Ramos (cell line): Measurements from ENCODE around the gene MAN2C1.

Source experiments
- in situ Hi-C: fragments of 300-500 bp; cut with MboI; formaldehyde crosslinking; loops from one replicate; pipeline ENCODE4 v1.14.3; 2022; ENCODE audit warnings: low sequenced_read_pairs; ENCODE audit not compliant: unreplicated experiment

MAN2C1 gene

GRCh38 chr15:75348562-75349350, 19.7 kb downstream of the MAN2C1 start:
- in situ Hi-C loops = loop anchor here (25.0 kb wide), 1 partner anchor 561 kb away; the partner anchor contains the start of gene CSK

GRCh38 chr15:75348034-75348561, 20.3 kb downstream of the MAN2C1 start:
- in situ Hi-C loops = loop anchor here (25.0 kb wide), 1 partner anchor 561 kb away; the partner anchor contains the start of gene CSK

DNA sequence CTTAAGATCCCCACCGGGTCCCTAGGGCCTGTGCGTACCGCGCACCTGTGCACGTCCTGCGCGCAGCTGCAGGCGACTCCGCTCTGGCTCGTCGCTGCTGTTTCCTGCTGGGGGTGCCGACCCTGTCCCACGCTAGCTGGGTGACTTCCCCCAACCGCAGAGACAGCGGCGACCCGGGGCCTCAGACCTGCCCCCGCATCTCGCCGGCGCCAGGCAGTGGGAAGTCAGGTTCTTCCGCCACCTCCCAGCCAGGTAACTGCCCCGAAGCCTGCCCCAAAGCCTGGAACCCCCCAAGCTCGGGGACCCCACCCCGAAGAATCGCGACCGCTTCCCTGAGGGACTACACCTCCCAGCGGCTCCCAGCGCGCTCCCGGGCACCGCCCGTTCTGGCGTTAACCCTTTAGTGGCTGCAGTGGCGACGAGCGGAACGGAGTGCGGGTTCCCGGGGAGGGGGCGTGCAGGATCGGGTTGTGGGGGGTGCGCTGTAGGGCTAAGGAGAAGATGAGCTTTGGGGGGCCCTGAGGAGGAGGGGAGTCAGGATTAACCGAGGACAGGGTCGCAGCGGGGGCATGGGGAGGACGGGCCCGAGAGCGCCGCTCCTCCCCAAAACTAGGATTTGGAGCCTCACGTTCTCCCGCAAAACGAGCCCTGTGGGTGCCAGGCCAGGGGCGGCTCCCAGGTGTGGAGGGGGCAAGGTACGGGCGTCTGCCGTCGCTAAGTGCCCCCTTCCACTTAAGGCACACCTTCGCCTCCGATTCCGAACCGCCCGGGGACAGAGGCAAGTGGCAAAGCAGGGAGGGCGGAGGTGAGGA, 21.0 kb downstream of the MAN2C1 start:
- in situ Hi-C loops = loop anchor here (25.0 kb wide), 1 partner anchor 560 kb away; the partner anchor contains the start of gene CSK

- in situ Hi-C loops = loop anchor here (25.0 kb wide), 1 partner anchor 560 kb away; the partner anchor contains the start of gene CSK
Measured at GRCh38 chr15:75346796-75347221, 21.6 kb downstream of the MAN2C1 start, which contains the start of gene NEIL1. Gene NEIL1 (plus strand): TSS chr15:75347039. CDS start chr15:75348906, 1,867 bp downstream.

GRCh38 chr15:75343953-75344352, 24.5 kb downstream of the MAN2C1 start:
- in situ Hi-C loops = loop anchor here (25.0 kb wide), 1 partner anchor 557 kb away; the partner anchor contains the start of gene CSK

DNA sequence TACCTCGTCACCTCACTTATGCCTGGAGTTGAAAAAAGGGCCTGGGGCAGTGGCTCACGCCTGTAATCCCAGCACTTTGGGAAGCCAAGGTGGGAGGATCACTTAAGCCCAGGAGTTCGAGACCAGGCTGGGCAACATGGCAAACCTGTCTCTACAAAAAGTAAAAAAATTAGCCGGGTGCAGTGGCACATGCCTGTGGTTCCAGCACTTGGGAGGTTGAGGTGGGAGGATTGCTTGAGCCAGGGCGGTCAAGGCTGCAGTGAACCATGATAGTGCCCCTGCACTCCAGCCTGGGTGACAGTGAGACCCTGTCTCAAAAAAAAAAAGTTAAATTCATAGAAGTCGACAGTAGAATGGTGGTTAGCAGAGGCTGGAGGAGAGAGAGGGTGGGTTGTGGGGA, 26.2 kb downstream of the MAN2C1 start:
- in situ Hi-C loops = loop anchor here (25.0 kb wide), 1 partner anchor 555 kb away; the partner anchor contains the start of gene CSK

DNA sequence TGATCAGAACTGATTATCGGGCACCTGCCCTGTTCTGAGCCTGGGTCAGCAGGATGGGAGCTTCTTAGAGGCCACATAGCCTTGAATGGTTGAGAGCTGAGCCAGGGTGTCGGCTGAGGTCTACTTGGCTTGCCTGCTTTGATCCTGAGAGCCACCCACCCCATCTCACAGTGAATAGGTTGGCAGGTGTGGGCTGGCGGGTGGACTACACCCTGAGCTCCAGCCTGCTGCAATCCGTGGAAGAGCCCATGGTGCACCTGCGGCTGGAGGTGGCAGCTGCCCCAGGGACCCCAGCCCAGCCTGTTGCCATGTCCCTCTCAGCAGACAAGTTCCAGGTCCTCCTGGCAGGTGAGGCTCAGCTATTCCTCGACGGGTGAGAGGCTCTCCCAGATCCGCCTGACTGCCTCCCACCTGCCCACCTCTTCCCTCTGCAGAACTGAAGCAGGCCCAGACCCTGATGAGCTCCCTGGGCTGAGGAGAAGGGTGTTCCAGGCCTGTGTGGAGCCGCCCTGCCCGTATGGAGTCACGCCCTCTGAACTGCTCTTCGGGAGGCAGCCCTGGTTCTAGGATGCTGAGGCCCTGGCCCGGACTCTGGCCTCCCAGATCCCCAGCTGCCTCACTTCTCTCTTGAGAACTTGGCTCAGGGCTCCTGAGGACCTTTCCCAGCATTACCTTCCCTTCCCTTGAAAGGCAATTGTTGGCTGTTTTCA, 28.7 kb downstream of the MAN2C1 start:
- in situ Hi-C loops = loop anchor here (25.0 kb wide), 1 partner anchor 552 kb away; the partner anchor contains the start of gene CSK

DNA sequence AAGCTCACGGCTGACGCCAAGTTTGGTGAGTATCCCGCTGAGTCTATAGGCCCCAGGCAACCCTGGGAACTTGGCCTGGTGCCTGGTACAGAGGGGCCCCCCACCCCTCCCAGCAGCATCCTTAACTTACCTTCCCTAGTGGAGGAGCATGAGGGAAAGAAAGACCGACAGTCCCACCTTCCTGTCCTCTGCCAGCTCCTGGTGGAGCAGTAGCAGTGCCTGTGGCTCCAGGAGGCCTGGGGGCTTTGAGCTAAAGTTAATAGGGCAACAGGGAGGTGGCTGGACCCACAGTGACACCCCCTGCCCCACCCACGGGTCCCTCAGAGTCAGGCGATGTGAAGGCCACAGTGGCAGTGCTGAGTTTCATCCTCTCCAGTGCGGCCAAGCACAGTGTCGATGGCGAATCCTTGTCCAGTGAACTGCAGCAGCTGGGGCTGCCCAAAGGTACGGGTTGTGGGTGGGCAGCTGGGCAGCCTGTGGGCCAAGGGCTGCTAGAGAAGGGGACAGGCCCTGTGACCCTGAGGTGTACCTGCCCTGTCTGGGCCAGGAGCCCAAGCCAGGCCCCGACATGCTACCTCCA, 29.7 kb downstream of the MAN2C1 start:
- in situ Hi-C loops = loop anchor here (25.0 kb wide), 1 partner anchor 551 kb away; the partner anchor contains the start of gene CSK

DNA sequence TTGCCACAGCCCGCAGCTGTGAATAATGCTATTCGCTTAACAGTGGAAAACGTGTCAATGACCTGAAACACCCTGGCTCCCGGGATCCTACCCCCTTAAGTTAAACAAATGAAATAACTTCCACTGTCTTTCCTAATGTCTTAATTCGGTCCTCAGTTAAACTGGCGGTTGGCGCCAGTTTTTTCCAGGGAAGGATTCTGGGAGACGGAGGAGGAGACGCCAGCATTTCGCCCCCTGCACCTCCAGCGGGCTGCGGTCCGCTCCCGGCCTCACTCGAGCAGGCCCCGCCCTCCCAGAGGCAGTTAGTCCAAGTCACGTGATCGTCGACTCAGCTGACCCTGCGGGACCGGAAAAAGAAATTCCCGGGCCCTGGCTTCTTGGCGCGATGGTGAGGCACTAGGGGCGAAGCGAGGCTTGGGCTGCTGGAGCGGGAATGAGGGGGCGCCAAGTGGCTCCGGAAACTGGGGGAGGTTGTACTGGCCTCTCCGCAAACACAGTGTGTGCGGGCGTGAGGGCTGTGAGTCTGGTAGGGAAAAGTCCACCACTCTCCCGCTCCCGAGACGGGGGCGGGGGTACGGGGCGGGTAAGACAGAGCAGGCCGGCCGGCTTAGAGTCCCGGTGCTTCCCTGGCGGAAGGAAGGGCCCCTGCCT, 32.6 kb downstream of the MAN2C1 start, which contains the start of gene COMMD4:
TSS of gene COMMD4 (plus strand) at position 359 of the 651 bp plus-strand sequence. CDS start at position 386, 27 bp downstream.
- in situ Hi-C loops = loop anchor here (25.0 kb wide), 1 partner anchor 549 kb away; the partner anchor contains the start of gene CSK

DNA sequence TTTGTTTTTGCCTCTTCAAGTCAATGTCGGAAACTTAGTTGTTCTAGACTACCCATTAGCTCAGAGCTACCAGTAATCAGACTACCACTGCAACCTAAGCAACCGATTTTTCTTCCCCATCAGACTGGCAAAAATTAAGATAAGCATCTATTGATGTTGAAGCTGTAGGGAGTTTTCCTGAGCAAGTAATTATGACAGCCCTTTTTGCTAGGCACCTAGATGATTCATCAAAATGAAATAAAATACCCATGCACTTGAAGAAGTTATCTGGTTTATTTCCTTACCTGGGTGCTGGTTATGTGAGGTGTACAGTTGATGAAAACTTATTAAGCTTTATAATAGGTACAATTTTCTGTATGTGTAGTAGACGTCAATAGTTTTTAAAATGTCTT, 33.1 kb downstream of the MAN2C1 start:
- in situ Hi-C loops = loop anchor here (25.0 kb wide), 1 partner anchor 548 kb away; the partner anchor contains the start of gene CSK

DNA sequence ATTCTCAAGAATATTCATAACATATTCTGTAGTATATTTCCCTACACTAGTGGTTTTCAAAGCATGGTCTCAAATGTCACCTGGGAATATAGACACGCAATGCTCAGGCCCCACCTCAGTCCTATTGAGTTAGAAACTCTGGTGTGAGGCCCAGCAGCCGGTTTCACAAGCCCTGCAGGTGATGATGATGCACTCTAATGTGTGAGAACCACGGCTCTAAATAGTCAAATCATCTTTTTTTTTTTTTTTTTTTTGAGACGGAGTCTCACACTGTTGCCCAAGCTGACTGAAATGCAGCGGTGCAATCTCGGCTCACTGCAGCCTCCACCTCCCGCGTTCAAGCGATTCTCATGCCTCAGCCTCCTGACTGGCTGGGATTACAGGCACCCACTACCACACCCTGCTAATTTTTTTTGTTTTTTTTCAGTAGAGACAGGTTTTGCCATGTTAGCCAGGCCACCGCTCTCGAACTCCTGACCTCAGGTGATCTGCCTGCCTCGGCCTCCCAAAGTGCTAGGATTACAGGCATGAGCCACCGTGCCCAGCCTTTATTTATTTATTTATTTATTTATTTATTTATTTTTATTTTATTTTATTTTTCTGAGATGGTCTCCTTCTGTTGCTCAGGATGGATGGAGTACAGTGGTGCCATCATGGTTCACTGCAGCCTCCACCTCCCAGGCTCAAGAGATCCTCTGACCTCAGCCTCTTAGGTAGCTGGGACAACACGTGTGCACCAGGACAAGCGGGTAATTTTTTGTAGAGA, 34.6 kb downstream of the MAN2C1 start:
- in situ Hi-C loops = loop anchor here (25.0 kb wide), 1 partner anchor 547 kb away; the partner anchor contains the start of gene CSK

DNA sequence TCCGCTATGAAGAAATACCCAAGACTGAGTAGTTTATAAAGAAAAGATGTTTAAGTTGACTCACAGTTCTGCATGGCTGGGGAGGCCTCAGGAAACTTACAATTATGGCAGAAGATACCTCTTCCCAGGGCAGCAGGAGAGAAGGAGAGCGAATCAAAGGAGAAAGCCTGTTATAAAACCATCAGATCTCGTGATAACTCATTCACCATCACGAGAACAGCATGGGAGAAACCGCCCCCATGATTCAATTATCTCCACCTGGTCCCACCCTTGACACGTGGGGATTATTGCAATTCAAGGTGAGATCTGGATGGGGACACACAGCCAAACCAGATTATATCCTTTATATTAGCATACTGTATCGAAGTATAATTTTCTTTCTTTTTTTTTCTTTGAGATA, 36.3 kb downstream of the MAN2C1 start:
- in situ Hi-C loops = loop anchor here (25.0 kb wide), 1 partner anchor 545 kb away; the partner anchor contains the start of gene CSK

DNA sequence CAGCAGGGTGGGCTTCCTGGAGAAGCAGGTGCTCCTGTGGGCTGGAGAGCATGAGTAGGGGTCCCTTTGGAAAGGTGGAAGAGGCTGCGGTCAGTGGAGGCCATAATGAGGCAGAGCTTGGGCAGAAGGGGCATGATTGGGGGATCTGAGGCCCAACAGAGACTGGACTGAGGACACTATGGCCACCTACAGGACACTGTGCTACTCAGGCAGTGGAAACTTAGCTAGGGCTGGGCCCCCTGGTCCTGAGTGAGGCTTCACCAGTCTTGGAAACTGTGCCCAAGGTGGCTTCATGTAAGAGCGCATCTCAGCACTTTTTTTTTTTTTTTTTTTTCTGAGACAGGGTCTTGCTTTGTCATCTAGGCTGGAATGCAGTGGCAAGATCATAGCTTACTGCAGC, 38.8 kb downstream of the MAN2C1 start:
- in situ Hi-C loops = loop anchor here (25.0 kb wide), 1 partner anchor 542 kb away; the partner anchor contains the start of gene CSK

DNA sequence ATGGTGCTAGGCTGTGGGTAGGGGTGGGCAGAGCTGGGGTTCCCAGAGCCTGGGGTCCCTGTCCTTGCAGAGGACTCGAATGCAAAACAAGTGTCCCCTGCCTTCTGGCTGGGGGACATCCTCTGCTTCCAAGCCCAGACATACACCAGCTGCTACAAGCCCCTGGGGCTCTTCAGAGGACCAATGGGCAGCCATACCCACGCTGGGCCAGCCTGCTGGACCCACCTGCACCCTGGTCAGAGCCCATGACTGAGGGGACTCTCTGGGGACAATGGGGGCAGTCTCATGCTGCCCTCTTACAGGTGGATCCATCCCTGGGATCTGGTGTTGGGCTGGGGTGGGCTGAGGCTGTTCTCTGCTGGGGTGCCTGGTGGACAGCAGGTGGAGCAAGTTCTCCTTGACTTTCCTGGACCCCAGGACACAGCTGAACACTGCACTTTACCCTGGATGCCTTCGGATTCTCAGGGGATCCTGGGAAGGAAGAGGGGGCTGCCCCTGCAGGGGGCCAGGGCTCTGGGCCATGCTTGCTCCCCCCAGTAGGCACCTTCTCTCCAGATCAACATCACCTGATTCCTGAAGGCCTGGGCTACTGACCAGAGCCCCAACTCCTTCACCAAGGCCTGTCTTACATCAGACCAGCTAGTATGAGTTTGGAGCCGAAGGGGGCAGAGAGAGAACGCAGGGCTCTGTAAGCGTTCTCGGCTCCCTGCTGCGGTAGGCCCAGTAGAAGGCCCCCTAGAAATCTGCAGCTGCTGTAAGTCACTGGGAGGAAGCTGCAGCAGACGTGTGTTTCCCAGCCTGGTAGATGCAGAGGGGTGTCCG, 39.7 kb downstream of the MAN2C1 start:
- in situ Hi-C loops = loop anchor here (25.0 kb wide), 1 partner anchor 541 kb away; the partner anchor contains the start of gene CSK

GRCh38 chr15:75327491-75327890, 40.9 kb downstream of the MAN2C1 start:
- in situ Hi-C loops = loop anchor here (25.0 kb wide), 1 partner anchor 540 kb away; the partner anchor contains the start of gene CSK

DNA sequence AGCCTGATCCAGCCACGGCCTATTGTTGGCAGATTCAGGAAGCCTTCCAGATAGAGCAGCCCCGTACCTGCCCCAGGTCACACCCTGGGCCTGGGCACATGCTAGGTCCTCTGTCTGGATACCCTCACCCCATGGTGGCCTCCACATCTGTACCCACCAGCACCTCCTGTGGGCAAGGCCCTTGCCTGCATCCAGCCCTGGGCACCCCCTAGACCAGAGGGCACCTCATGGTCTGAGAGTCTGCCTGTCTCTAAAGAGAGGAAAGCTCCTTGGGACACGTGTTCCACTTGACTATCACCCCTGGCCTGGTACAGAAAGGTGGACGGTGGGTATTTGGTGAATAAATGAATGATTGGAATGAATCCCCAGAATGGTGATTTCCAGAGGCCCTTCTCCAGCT, 41.4 kb downstream of the MAN2C1 start:
- in situ Hi-C loops = loop anchor here (25.0 kb wide), 1 partner anchor 540 kb away; the partner anchor contains the start of gene CSK
